Measurements from ENCODE around the gene MAPK10. TPM values are rescaled to one million over a fixed set of nuclear protein-coding genes. Genes with fewer than 3 reads are reported as not detected.

MAPK10 gene
- total RNA-seq, 1 donor from 2014 or later = 8.9 TPM

- Histone ChIP-seq H3K4me3 (ENCODE audit: low read length in 3 of 3) (no peak overlapping the region), H3K36me3 (ENCODE audit: control insufficient read depth in 3 of 3, insufficient read depth in 3 of 3, low read length in 3 of 3) (no peaks in the 10 kb centered on the region)
Measured at GRCh38 chr4:86233681-86234080, 126.2 kb downstream of the MAPK10 start.

DNA sequence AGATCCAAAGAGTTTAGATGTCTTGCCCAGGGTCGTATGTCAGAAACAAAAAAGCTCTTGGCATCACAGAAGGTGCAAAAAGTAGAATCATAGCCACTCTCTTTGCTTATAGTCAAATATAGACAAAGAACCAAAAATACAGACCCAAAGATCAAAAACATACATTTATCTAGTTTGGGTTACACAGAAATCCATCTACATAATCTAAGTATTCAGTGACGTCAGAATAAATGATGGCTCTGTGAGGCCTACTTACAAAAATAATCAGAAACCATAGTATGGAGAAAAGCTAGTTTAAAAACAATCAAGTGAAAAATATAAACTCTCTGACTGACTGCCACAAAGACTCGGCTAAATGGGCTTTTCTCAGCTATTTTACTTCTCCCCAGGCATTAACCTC lies 126.8 kb downstream of the MAPK10 start:
- no peak overlapping the region for H3K9ac ChIP-seq (ENCODE audit: low read depth in 1 of 3, low read length in 3 of 3)
- no peaks in the 10 kb centered on the region for H3K4me1 ChIP-seq (ENCODE audit: control insufficient read depth in 3 of 3, insufficient read depth in 3 of 3, low read length in 3 of 3)
- no peaks in the 10 kb centered on the region for H3K27me3 ChIP-seq (ENCODE audit: control insufficient read depth in 3 of 3, insufficient read depth in 3 of 3, low read length in 3 of 3)
- H3K9me3 ChIP-seq (ENCODE audit: control insufficient read depth in 3 of 3, low read length in 3 of 3) = no peaks in the 10 kb centered on the region
- no peaks in the 10 kb centered on the region for H3K36me3 ChIP-seq (ENCODE audit: control insufficient read depth in 3 of 3, insufficient read depth in 3 of 3, low read length in 3 of 3)
- H3K27ac ChIP-seq (ENCODE audit: low read depth, low read length) = no peak overlapping the region
- no peak overlapping the region for H3K4me3 ChIP-seq (ENCODE audit: low read length in 3 of 3)

More at GRCh38 chr4:86233681-86234080, 126.2 kb downstream of the MAPK10 start:
- Histone ChIP-seq H3K27me3 (ENCODE audit: control insufficient read depth in 3 of 3, insufficient read depth in 3 of 3, low read length in 3 of 3) (no peaks in the 10 kb centered on the region), H3K27ac (ENCODE audit: low read depth, low read length) (no peak overlapping the region), H3K4me1 (ENCODE audit: control insufficient read depth in 3 of 3, insufficient read depth in 3 of 3, low read length in 3 of 3) (no peaks in the 10 kb centered on the region), H3K9ac (ENCODE audit: low read depth in 1 of 3, low read length in 3 of 3) (no peak overlapping the region), H3K9me3 (ENCODE audit: control insufficient read depth in 3 of 3, low read length in 3 of 3) (no peaks in the 10 kb centered on the region)

GRCh38 chr4:86223472-86223871 lies 136.4 kb downstream of the MAPK10 start:
- H3K27ac ChIP-seq (ENCODE audit: low read depth, low read length) = no peak overlapping the region
- H3K27me3 ChIP-seq (ENCODE audit: control insufficient read depth in 3 of 3, insufficient read depth in 3 of 3, low read length in 3 of 3) = no peaks in the 10 kb centered on the region
- no peaks in the 10 kb centered on the region for H3K36me3 ChIP-seq (ENCODE audit: control insufficient read depth in 3 of 3, insufficient read depth in 3 of 3, low read length in 3 of 3)
- H3K4me3 ChIP-seq (ENCODE audit: low read length in 3 of 3) = no peak overlapping the region
- H3K4me1 ChIP-seq (ENCODE audit: control insufficient read depth in 3 of 3, insufficient read depth in 3 of 3, low read length in 3 of 3) = no peaks in the 10 kb centered on the region
- no peak overlapping the region for H3K9ac ChIP-seq (ENCODE audit: low read depth in 1 of 3, low read length in 3 of 3)
- H3K9me3 ChIP-seq (ENCODE audit: control insufficient read depth in 3 of 3, low read length in 3 of 3) = no peaks in the 10 kb centered on the region

- no peak overlapping the region for H3K4me3 ChIP-seq (ENCODE audit: low read length in 3 of 3)
- no peak overlapping the region for H3K9ac ChIP-seq (ENCODE audit: low read depth in 1 of 3, low read length in 3 of 3)
- H3K4me1 ChIP-seq (ENCODE audit: control insufficient read depth in 3 of 3, insufficient read depth in 3 of 3, low read length in 3 of 3) = no peaks in the 10 kb centered on the region
- no peaks in the 10 kb centered on the region for H3K36me3 ChIP-seq (ENCODE audit: control insufficient read depth in 3 of 3, insufficient read depth in 3 of 3, low read length in 3 of 3)
- H3K27ac ChIP-seq (ENCODE audit: low read depth, low read length) = no peak overlapping the region
- H3K27me3 ChIP-seq (ENCODE audit: control insufficient read depth in 3 of 3, insufficient read depth in 3 of 3, low read length in 3 of 3) = no peaks in the 10 kb centered on the region
- H3K9me3 ChIP-seq (ENCODE audit: control insufficient read depth in 3 of 3, low read length in 3 of 3) = no peaks in the 10 kb centered on the region
Measured at GRCh38 chr4:86221002-86221401, 138.9 kb downstream of the MAPK10 start.

- no peaks in the 10 kb centered on the region for H3K36me3 ChIP-seq (ENCODE audit: control insufficient read depth in 3 of 3, insufficient read depth in 3 of 3, low read length in 3 of 3)
- H3K9ac ChIP-seq (ENCODE audit: low read depth in 1 of 3, low read length in 3 of 3) = no peak overlapping the region
- H3K4me1 ChIP-seq (ENCODE audit: control insufficient read depth in 3 of 3, insufficient read depth in 3 of 3, low read length in 3 of 3) = no peaks in the 10 kb centered on the region
- no peaks in the 10 kb centered on the region for H3K27me3 ChIP-seq (ENCODE audit: control insufficient read depth in 3 of 3, insufficient read depth in 3 of 3, low read length in 3 of 3)
- no peak overlapping the region for H3K4me3 ChIP-seq (ENCODE audit: low read length in 3 of 3)
- H3K27ac ChIP-seq (ENCODE audit: low read depth, low read length) = no peak overlapping the region
- H3K9me3 ChIP-seq (ENCODE audit: control insufficient read depth in 3 of 3, low read length in 3 of 3) = no peaks in the 10 kb centered on the region
Measured at GRCh38 chr4:86220121-86220520, 139.7 kb downstream of the MAPK10 start.

DNA sequence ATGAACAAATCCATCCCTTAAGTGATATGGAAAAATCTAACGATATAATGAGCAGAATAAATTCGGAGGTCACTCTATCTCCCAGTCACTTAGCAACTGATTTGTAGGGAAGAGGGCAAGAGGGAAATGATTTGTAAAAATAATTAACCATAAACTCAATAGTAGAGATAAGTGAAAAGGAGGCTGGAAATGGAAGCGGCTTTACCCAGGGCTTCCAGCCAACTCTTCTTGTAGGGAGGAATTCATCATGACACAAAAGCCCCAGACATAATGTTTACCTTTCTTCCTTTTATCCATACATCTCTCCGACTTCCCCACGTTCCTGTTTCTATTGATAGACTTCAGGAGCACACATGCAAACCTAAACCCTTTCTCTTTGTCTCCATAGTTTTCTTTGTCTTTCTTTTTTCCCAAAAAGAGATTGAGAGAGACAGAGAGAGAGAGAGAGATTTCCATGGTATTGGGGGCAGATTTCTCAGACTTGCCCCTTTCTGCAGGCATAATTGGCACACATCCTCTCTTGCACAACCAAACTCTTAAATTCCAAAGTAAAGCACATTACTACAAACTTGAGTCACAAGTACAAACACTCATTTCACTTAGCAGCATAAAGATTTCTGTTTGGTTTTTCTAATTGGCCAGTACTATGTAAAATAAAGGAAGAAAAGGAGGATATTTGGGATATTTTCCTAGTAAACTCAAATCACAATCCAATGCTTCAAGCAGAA lies 140.9 kb downstream of the MAPK10 start:
- H3K9me3 ChIP-seq (ENCODE audit: control insufficient read depth in 3 of 3, low read length in 3 of 3) = no peaks in the 10 kb centered on the region
- H3K4me3 ChIP-seq (ENCODE audit: low read length in 3 of 3) = no peak overlapping the region
- no peaks in the 10 kb centered on the region for H3K27me3 ChIP-seq (ENCODE audit: control insufficient read depth in 3 of 3, insufficient read depth in 3 of 3, low read length in 3 of 3)
- H3K4me1 ChIP-seq (ENCODE audit: control insufficient read depth in 3 of 3, insufficient read depth in 3 of 3, low read length in 3 of 3) = no peaks in the 10 kb centered on the region
- H3K9ac ChIP-seq (ENCODE audit: low read depth in 1 of 3, low read length in 3 of 3) = no peak overlapping the region
- no peak overlapping the region for H3K27ac ChIP-seq (ENCODE audit: low read depth, low read length)
- H3K36me3 ChIP-seq (ENCODE audit: control insufficient read depth in 3 of 3, insufficient read depth in 3 of 3, low read length in 3 of 3) = no peaks in the 10 kb centered on the region

GRCh38 chr4:86203176-86203575 lies 156.7 kb downstream of the MAPK10 start:
- Histone ChIP-seq H3K4me3 (ENCODE audit: low read length in 3 of 3) (no peak overlapping the region), H3K9ac (ENCODE audit: low read depth in 1 of 3, low read length in 3 of 3) (no peak overlapping the region), H3K4me1 (ENCODE audit: control insufficient read depth in 3 of 3, insufficient read depth in 3 of 3, low read length in 3 of 3) (no peaks in the 10 kb centered on the region), H3K27ac (ENCODE audit: low read depth, low read length) (no peak overlapping the region), H3K27me3 (ENCODE audit: control insufficient read depth in 3 of 3, insufficient read depth in 3 of 3, low read length in 3 of 3) (no peaks in the 10 kb centered on the region), H3K9me3 (ENCODE audit: control insufficient read depth in 3 of 3, low read length in 3 of 3) (no peaks in the 10 kb centered on the region), H3K36me3 (ENCODE audit: control insufficient read depth in 3 of 3, insufficient read depth in 3 of 3, low read length in 3 of 3) (no peaks in the 10 kb centered on the region)

DNA sequence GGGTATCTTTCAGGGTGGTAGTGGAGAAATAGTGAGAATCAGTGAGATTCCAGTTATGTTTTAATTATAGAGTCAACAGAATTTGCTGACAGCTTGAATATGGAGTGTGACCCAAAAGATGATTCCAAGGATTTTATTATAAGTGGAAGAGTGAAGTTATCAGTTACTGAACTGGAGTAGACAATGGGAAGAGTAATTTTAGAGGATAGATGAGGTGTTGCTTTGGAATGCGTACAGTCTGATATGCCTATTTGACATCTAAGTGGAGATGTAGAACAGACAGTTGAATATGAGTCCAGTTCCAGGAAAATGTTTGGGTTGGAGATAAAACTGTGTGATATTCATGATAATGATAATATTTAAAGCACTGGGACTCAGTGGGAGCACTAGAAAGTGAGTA lies 174.2 kb downstream of the MAPK10 start:
- H3K9me3 ChIP-seq (ENCODE audit: control insufficient read depth in 3 of 3, low read length in 3 of 3) = no peaks in the 10 kb centered on the region
- H3K9ac ChIP-seq (ENCODE audit: low read depth in 1 of 3, low read length in 3 of 3) = no peak overlapping the region
- H3K4me3 ChIP-seq (ENCODE audit: low read length in 3 of 3) = no peak overlapping the region
- H3K27me3 ChIP-seq (ENCODE audit: control insufficient read depth in 3 of 3, insufficient read depth in 3 of 3, low read length in 3 of 3) = no peaks in the 10 kb centered on the region
- no peak overlapping the region for H3K27ac ChIP-seq (ENCODE audit: low read depth, low read length)
- H3K36me3 ChIP-seq (ENCODE audit: control insufficient read depth in 3 of 3, insufficient read depth in 3 of 3, low read length in 3 of 3) = no peaks in the 10 kb centered on the region
- H3K4me1 ChIP-seq (ENCODE audit: control insufficient read depth in 3 of 3, insufficient read depth in 3 of 3, low read length in 3 of 3) = no peaks in the 10 kb centered on the region

- no peaks in the 10 kb centered on the region for H3K9me3 ChIP-seq (ENCODE audit: control insufficient read depth in 3 of 3, low read length in 3 of 3)
- no peak overlapping the region for H3K9ac ChIP-seq (ENCODE audit: low read depth in 1 of 3, low read length in 3 of 3)
- H3K4me1 ChIP-seq (ENCODE audit: control insufficient read depth in 3 of 3, insufficient read depth in 3 of 3, low read length in 3 of 3) = no peaks in the 10 kb centered on the region
- H3K36me3 ChIP-seq (ENCODE audit: control insufficient read depth in 3 of 3, insufficient read depth in 3 of 3, low read length in 3 of 3) = no peaks in the 10 kb centered on the region
- no peak overlapping the region for H3K27ac ChIP-seq (ENCODE audit: low read depth, low read length)
- no peak overlapping the region for H3K4me3 ChIP-seq (ENCODE audit: low read length in 3 of 3)
- H3K27me3 ChIP-seq (ENCODE audit: control insufficient read depth in 3 of 3, insufficient read depth in 3 of 3, low read length in 3 of 3) = no peaks in the 10 kb centered on the region
Measured at GRCh38 chr4:86184901-86185285, 175.0 kb downstream of the MAPK10 start.

- no peaks in the 10 kb centered on the region for H3K9me3 ChIP-seq (ENCODE audit: control insufficient read depth in 3 of 3, low read length in 3 of 3)
- H3K4me3 ChIP-seq (ENCODE audit: low read length in 3 of 3) = no peak overlapping the region
- no peaks in the 10 kb centered on the region for H3K36me3 ChIP-seq (ENCODE audit: control insufficient read depth in 3 of 3, insufficient read depth in 3 of 3, low read length in 3 of 3)
- no peak overlapping the region for H3K9ac ChIP-seq (ENCODE audit: low read depth in 1 of 3, low read length in 3 of 3)
- H3K27me3 ChIP-seq (ENCODE audit: control insufficient read depth in 3 of 3, insufficient read depth in 3 of 3, low read length in 3 of 3) = no peaks in the 10 kb centered on the region
- no peaks in the 10 kb centered on the region for H3K4me1 ChIP-seq (ENCODE audit: control insufficient read depth in 3 of 3, insufficient read depth in 3 of 3, low read length in 3 of 3)
- no peak overlapping the region for H3K27ac ChIP-seq (ENCODE audit: low read depth, low read length)
Measured at GRCh38 chr4:86184216-86184900, 175.5 kb downstream of the MAPK10 start.
